Breast epithelium (tissue), 4 donors: ENCODE measurements around the gene IGF1R. TPM values are rescaled to one million over a fixed set of nuclear protein-coding genes. Genes with fewer than 3 reads are reported as not detected.

ENCODE experiments used
- DNase-seq, 2 donors: peaks; one replicate each; pipeline ENCODE4 v3.0.0-alpha.2; 2019; ENCODE audit warnings: low spot score in 2 of 2
- H3K27ac ChIP-seq, 2 donors: fragments of 200-600 bp; sonication (generic) in 1 of 2; one replicate each; pipeline ENCODE4 v1.5.1; 2016 to 2019; ENCODE audit warnings: mild to moderate bottlenecking in 1 of 2
- H3K27me3 ChIP-seq, 2 donors: fragments of 200-600 bp; sonication (generic) in 1 of 2; one replicate each; pipeline versions ENCODE4 v1.5.1 to v1.6.0; 2017 to 2019; ENCODE audit warnings: control low read depth in 1 of 2, mild to moderate bottlenecking in 1 of 2
- H3K36me3 ChIP-seq: fragments of 200-600 bp; one replicate; pipeline ENCODE4 v1.5.1; 2019
- H3K4me1 ChIP-seq, 2 donors: fragments of 200-600 bp; sonication (generic); one replicate each; pipeline ENCODE4 v1.5.1; 2016 to 2019; ENCODE audit warnings: control low read depth in 1 of 2
- H3K4me3 ChIP-seq, 3 donors: fragments of 200-600 bp; sonication (generic); 1 replicate in 2 of 3; 2 replicates in 1 of 3; pipeline ENCODE4 v1.5.1; 2016 to 2019; ENCODE audit warnings: mild to moderate bottlenecking in 3 of 3, moderate library complexity in 2 of 3
- H3K9me3 ChIP-seq, 2 donors: fragments of 200-600 bp; sonication (generic) in 1 of 2; one replicate each; pipeline ENCODE4 v1.5.1; 2016 to 2019; ENCODE audit warnings: control low read depth in 1 of 2
- CTCF ChIP-seq, 3 donors: fragments of 450-650 bp; IDR thresholded peaks; one replicate each; pipeline ENCODE4 v1.5.1; 2016 to 2017; ENCODE audit warnings: antibody characterized with exemption in 3 of 3, mild to moderate bottlenecking in 3 of 3, moderate library complexity in 3 of 3
- POLR2A ChIP-seq: fragments of 450-650 bp; IDR thresholded peaks from one replicate; pipeline ENCODE4 v1.6.1; 2016; ENCODE audit warnings: antibody characterized with exemption, mild to moderate bottlenecking, moderate library complexity
- POLR2AphosphoS5 ChIP-seq, 3 donors: sonication (generic); formaldehyde crosslinking; IDR thresholded peaks; one replicate each; pipeline ENCODE4 v1.6.1; 2017; ENCODE audit warnings: antibody characterized with exemption in 3 of 3
- intact Hi-C: fragments of 100-400 bp; cut with DNase I; formaldehyde crosslinking; loops from one replicate; pipeline ENCODE4 v1.15.1; 2023; ENCODE audit warnings: low total_unique reads
- total RNA-seq, 3 donors: library from RNA; depleted of rRNA; stranded (reverse); fragments of >200 nt; gene quantifications; one replicate each; pipeline ENCODE4 v1.1.0, GENCODE V29; 2016

IGF1R gene
- total RNA-seq, 3 donors from 2014 or later: 61.8 to 146 (median 103) TPM

- no peaks in the 10 kb centered on the region for H3K9me3 ChIP-seq
- TF ChIP-seq POLR2A (no peak), CTCF (IDR thresholded peaks at IDR 0.05) (no peak), POLR2AphosphoS5 (IDR thresholded peaks at IDR 0.05) (peak in 1 of 3 donors; percentile 15)
- DNase-seq: peak in 1 of 2 donors; percentile 48
- H3K4me1 ChIP-seq: peaks cover 0 to 8% of the 10 kb centered on the region in 2 donors
- peak overlapping the region; percentile 88 to 96 (median 90) for H3K4me3 ChIP-seq
- H3K27ac ChIP-seq: peak overlapping the region; percentile 95 to 96
- no peaks in the 10 kb centered on the region for H3K27me3 ChIP-seq
- intact Hi-C loops: no loop called here
- no peaks in the 10 kb centered on the region for H3K36me3 ChIP-seq
These were observed 2.7 kb downstream of the IGF1R start for GRCh38 chr15:98651036-98651481.

DNA sequence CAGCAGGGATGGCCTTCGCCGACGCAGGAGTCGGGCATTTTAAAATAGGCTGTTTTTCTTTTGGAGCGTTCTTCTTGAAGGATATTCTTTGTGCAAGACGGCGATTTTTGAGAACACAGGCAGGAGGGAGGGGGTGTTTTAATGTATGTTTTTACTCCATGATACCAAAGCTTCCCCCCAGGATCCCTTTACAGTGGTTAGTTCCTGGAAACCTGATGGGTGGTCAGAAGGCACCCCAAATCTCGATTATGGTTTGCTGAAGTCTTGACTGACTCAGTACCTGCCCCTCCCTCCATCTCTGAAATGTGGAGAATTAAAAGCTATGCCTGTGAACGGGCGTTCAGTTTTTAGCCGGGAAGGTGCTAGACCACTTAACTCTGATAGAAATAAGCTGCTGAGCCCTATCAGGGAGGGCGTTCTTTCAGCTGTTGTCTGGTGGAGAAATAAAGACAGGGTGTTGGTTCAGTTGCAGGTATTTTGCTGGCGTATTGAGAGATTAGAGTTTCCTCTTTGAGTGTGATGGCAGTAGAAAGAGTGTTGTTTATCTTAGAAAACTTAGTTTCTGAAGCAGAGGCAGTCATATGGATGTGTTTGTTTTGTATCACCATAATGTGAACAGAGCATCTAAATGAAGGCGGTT lies 3.4 kb downstream of the IGF1R start:
- DNase-seq: no peak
- Histone ChIP-seq H3K4me1 (peaks cover 0 to 8% of the 10 kb centered on the region in 2 donors), H3K27ac (peak overlapping the region; percentile 95 to 96), H3K4me3 (peak overlapping the region; percentile 88 to 96 (median 90)), H3K9me3 (no peaks in the 10 kb centered on the region), H3K36me3 (no peaks in the 10 kb centered on the region), H3K27me3 (no peaks in the 10 kb centered on the region)
- intact Hi-C loops: no loop called here
- no peak for TF ChIP-seq POLR2AphosphoS5 (IDR thresholded peaks at IDR 0.05)
- no peak for TF ChIP-seq POLR2A
- TF ChIP-seq CTCF (IDR thresholded peaks at IDR 0.05): no peak

- intact Hi-C loops: no loop called here
These were observed 5.3 kb downstream of the IGF1R start for GRCh38 chr15:98653686-98654085.

GRCh38 chr15:98654790-98655360 lies 6.5 kb downstream of the IGF1R start:
- Histone ChIP-seq H3K27ac (peak overlapping the region in 1 of 2 donors; percentile 30), H3K4me1 (peaks cover 0 to 18% of the 10 kb centered on the region in 2 donors), H3K9me3 (no peaks in the 10 kb centered on the region), H3K4me3 (no peak overlapping the region), H3K36me3 (no peaks in the 10 kb centered on the region), H3K27me3 (no peaks in the 10 kb centered on the region)
- intact Hi-C loops: no loop called here
- DNase-seq: no peak
- TF ChIP-seq CTCF (IDR thresholded peaks at IDR 0.05) (no peak), POLR2A (no peak), POLR2AphosphoS5 (IDR thresholded peaks at IDR 0.05) (no peak)

More at GRCh38 chr15:98653686-98654085, 5.3 kb downstream of the IGF1R start:
- TF ChIP-seq POLR2AphosphoS5 (IDR thresholded peaks at IDR 0.05): no peak
- TF ChIP-seq CTCF (IDR thresholded peaks at IDR 0.05): no peak
- no peak for TF ChIP-seq POLR2A
- H3K36me3 ChIP-seq: no peaks in the 10 kb centered on the region
- H3K9me3 ChIP-seq: no peaks in the 10 kb centered on the region
- H3K27me3 ChIP-seq: no peaks in the 10 kb centered on the region
- no peak overlapping the region for H3K4me3 ChIP-seq
- no peak overlapping the region for H3K27ac ChIP-seq
- peaks cover 0 to 12% of the 10 kb centered on the region in 2 donors for H3K4me1 ChIP-seq
- DNase-seq: no peak

GRCh38 chr15:98655732-98656131 lies 7.4 kb downstream of the IGF1R start:
- intact Hi-C loops: no loop called here
- DNase-seq: no peak
- H3K4me3 ChIP-seq: no peak overlapping the region
- H3K36me3 ChIP-seq: no peaks in the 10 kb centered on the region
- H3K4me1 ChIP-seq: peaks cover 0 to 23% of the 10 kb centered on the region in 2 donors
- H3K27me3 ChIP-seq: no peaks in the 10 kb centered on the region
- TF ChIP-seq POLR2AphosphoS5 (IDR thresholded peaks at IDR 0.05) (no peak), CTCF (IDR thresholded peaks at IDR 0.05) (no peak), POLR2A (no peak)
- H3K9me3 ChIP-seq: no peaks in the 10 kb centered on the region
- H3K27ac ChIP-seq: no peak overlapping the region
